ENCODE data around the gene ACAN. TPM values are rescaled to one million over a fixed set of nuclear protein-coding genes. Genes with fewer than 3 reads are reported as not detected.

ACAN gene
- polyA plus RNA-seq, 3 donors: 2.7 to 4.9 (median 4.8) TPM

DNA sequence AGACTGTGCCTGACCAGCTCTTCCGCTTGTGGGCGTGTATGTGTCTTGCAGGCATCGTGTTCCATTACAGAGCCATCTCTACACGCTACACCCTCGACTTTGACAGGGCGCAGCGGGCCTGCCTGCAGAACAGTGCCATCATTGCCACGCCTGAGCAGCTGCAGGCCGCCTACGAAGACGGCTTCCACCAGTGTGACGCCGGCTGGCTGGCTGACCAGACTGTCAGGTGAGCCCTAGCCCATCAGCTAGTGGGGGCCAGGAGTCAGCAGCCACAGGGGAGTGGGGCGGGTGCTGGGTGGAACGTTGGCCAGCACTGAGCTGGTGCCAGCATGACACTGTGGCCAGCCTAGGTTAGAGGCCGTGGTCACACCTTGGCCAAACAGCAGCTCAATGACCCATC is 36.7 kb downstream of the ACAN start:
- DNase-seq (ENCODE audit: low read depth in 3 of 3, low spot score in 2 of 3): no peak

DNA sequence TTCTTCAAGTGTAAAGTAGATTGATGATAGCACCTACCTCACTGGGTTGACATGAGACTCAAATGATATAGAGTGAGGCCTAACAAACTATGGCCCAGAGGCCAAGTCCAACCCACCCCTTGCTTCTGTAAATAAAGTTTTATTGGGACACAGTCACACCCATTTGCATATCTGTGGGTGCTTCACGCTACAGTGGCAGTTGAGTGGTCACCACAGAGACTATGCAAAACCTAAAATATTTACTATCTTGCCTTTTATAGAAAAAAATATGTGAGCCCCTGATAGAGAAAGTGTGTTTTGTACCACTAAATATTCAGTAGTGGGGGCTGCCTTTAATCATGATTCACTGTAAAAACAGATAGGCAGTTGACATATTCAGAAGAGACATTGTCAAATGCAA is 38.0 kb downstream of the ACAN start:
- DNase-seq (ENCODE audit: low read depth in 3 of 3, low spot score in 2 of 3): no peak

DNA sequence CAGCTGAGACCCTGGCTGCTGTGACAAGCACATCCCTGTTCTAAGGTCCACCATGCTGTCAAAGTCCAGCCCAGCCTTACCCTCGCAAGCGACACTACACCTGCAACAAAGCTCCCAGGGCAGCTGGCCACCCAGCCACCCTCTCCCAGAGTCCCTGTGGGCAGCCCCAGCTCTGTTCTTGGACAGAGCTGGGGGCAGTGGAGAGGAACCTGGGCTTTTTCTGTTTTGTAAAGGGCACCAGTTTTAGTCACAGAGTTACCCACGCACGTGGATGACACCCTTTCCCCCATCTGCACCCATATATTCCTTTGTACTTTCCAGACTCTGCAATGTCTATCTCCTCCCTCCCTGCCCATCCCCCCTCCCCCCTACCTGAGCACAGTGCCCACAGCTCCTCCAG is 38.9 kb downstream of the ACAN start:
- DNase-seq (ENCODE audit: low read depth in 3 of 3, low spot score in 2 of 3): no peak

DNA sequence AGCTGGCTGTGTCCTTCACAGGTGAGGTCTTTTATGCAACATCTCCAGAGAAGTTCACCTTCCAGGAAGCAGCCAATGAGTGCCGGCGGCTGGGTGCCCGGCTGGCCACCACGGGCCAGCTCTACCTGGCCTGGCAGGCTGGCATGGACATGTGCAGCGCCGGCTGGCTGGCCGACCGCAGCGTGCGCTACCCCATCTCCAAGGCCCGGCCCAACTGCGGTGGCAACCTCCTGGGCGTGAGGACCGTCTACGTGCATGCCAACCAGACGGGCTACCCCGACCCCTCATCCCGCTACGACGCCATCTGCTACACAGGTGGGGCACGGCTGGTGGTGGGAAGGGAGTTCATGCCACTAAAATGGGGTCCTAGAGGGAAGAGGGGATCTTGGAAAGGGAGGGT is 40.1 kb downstream of the ACAN start:
- DNase-seq (ENCODE audit: low read depth in 3 of 3, low spot score in 2 of 3): no peak

DNA sequence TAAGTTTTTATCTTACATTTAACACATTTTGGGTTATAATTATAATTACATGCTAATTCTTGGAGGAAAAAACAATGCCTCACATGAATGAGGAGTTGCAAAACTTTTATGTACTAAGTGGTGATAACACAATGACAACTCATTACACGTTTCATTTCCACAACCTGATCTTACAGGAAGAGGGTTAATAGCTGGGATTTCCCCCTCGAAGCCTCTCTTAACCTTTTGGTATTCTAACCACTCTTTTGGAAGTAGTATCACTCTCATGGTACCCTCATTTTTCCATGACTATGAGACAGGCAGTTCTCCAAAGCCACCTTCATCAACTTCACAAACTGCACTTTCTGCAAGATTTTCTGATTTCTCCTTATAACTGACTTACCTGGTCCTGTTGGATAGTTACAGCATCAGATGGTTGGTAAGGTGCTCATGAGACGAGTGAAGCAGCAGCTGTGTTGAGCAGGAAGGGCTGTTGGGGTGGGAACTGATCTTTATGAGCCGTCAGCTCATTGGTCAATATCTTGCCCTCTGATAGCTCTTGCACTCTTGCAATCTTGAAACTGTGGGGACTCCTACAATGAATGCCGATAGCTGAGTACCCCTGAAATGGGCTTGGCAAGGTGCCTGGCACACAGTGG is 41.6 kb downstream of the ACAN start:
- DNase-seq (ENCODE audit: low read depth in 3 of 3, low spot score in 2 of 3): no peak

DNA sequence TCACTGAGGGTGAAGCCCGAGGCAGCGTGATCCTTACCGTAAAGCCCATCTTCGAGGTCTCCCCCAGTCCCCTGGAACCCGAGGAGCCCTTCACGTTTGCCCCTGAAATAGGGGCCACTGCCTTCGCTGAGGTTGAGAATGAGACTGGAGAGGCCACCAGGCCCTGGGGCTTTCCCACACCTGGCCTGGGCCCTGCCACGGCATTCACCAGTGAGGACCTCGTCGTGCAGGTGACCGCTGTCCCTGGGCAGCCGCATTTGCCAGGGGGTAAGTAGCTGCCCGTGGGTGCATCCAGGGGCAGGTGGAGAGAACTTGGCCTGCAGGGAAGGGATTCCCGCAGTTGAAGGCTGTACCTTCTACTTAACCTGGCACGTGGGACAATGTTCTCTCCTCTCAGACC is 42.4 kb downstream of the ACAN start:
- DNase-seq (ENCODE audit: low read depth in 3 of 3, low spot score in 2 of 3): no peak

DNA sequence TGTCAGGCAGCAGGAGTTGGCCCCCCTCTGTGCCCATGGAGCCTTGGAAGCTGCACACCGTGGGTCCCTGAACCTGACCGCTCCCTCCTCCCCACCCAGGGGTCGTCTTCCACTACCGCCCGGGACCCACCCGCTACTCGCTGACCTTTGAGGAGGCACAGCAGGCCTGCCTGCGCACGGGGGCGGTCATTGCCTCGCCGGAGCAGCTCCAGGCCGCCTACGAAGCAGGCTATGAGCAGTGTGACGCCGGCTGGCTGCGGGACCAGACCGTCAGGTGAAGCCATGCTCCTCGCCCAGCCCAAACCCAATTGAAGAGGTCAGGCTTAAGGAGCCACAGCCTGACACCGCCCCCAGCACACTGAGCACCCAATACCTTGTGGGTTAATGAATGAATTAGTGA is 43.9 kb downstream of the ACAN start:
- no peak for DNase-seq (ENCODE audit: low read depth in 3 of 3, low spot score in 2 of 3)

DNA sequence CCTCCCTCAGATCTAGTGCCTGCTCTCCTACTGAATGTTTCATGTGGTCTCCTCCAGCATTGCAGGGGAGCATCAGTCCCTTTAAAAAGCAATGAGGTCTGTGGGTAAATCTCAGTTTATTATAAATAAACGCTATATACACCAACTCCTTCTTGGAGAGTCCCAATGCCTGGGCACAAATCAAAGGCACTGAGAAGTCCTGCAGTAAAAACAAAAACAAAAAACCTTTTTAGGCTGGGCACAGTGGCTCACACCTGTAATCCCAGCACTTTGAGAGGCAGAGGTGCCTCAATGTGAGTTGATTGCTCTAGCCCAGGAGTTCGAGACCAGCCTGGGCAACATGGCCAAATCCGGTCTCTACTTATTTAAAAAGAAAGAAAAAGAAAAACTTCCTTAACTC is 45.0 kb downstream of the ACAN start:
- no peak for DNase-seq (ENCODE audit: low read depth in 3 of 3, low spot score in 2 of 3)

DNA sequence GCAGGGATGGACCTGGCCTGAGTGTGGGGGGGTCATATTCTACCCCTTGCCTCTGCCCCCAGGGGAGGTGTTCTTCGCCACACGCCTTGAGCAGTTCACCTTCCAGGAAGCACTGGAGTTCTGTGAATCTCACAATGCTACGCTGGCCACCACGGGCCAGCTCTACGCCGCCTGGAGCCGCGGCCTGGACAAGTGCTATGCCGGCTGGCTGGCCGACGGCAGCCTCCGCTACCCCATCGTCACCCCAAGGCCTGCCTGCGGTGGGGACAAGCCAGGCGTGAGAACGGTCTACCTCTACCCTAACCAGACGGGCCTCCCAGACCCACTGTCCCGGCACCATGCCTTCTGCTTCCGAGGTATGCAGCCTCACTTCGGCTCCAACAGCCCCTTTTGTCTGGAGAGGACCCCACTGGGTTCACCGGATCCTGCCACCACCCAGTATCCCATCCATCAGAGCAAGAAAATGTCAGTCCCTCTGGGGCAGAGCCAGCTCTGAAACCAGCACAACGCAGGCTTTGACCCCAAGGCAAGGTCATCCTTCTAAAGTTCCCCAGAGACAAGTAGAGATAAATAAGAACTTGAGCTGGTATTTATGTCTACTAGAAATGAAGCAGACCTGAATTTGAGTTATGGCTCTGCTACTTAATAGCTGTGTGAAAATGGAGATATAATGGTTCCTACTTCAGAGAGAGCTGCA is 46.3 kb downstream of the ACAN start:
- no peak for DNase-seq (ENCODE audit: low read depth in 3 of 3, low spot score in 2 of 3)

DNA sequence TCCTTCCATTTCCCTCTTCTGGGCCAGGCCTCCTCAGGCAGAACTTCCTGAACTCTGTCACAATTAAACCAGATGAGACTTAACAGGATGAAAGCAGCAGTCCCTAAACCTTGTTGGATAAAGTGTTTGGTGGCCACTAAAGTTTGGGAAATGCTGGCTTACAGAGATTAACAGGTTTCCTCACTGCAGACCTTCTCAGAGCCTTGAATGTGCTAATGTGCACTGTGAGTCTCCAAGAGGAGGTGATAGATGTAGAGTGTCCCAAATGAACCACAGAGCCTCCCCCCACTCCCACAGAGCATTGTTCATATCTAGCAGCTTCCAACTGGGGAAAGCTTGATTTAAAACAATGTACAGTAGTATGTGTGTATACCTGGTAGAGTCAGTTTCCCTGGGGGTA is 49.2 kb downstream of the ACAN start:
- DNase-seq (ENCODE audit: low read depth in 3 of 3, low spot score in 2 of 3): no peak

DNA sequence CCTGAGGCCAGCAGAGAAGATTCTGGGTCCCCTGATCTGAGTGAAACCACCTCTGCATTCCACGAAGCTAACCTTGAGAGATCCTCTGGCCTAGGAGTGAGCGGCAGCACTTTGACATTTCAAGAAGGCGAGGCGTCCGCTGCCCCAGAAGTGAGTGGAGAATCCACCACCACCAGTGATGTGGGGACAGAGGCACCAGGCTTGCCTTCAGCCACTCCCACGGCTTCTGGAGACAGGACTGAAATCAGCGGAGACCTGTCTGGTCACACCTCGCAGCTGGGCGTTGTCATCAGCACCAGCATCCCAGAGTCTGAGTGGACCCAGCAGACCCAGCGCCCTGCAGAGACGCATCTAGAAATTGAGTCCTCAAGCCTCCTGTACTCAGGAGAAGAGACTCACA is 55.7 kb downstream of the ACAN start:
- DNase-seq (ENCODE audit: low read depth in 3 of 3, low spot score in 2 of 3): no peak

DNA sequence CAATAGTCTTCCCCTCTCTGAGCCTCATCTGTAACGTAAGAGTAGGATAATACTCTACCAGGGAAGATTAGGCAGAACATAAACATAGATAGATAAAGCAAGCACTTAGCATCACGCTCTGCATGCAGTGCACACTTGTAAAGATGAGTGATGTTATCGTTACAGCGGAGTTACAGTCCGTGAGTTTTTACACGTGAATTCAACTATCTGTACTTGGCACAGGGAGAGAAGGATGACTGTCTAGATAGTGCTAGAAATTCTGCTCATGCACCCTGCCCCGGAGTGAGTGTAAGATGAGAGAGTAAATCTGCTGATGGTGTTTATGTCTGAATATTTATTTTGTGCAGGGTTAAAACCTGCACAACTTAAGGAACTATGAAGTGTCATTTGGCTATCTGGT is 56.3 kb downstream of the ACAN start:
- DNase-seq (ENCODE audit: low read depth in 3 of 3, low spot score in 2 of 3): no peak

DNA sequence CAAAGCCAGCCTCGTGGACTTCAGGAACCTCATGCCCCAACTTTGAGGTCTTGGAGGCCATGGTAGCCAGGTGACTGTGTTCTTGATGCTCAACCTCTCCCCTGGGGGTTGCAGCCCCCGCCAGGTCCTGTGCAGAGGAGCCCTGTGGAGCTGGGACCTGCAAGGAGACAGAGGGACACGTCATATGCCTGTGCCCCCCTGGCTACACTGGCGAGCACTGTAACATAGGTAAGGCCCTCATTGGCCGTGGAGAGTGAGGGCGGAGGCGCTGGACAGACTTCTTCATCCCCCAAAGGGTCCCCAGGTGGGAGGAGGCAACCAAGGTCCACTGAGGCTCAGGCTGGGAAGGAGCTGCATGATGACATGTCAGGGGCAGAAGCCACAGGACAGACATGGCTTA is 57.0 kb downstream of the ACAN start:
- DNase-seq (ENCODE audit: low read depth in 3 of 3, low spot score in 2 of 3): no peak

DNA sequence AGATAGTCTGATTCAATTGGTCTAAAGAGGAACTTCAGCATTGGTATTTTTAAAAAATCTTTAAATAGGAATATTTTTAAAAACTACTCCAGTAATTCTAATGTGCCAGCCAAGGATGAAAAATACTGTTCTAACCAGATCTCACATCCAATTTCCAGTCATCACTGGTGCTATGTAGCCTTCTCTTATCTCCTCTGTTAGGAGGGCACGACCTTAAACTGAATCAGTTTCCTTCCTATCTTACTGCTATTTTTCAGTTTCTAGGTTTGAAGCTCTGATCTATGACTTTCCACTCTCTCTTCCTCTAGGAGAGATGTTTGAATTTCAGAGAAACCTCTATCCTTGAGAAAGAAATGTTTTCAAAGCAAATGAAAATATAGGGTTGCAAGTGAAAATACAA is 60.2 kb downstream of the ACAN start:
- DNase-seq (ENCODE audit: low read depth in 3 of 3, low spot score in 2 of 3): no peak

DNA sequence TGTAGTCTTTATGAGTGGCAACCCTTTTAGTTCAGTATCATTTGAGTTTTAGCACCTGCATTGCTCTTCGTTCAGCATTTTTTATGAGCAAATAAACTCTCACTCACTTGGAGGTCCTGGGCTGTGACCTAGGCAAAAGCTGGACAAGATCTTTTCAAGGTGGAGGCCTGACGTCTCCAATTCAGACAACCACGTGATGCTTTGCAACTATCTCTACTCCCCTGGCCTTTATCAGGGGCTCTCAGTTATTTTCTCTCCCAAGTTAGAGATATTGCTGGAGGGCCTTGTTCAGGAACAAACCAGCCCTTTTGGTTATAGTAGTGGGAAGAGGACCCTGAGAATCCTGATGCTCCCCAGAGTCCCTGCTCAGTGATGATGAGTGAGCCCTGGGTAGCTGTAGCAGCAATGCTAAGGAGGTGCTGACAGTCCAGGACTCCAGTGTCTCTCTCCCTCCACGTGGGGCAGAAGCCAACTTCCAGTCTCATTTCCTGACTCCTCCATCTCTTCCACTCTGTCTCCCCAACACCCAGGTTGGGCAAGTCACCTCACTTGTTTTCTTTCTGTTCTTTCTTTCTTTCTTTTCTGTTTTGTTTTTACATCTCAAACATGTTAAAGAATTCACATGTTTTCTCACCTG is 61.7 kb downstream of the ACAN start:
- DNase-seq (ENCODE audit: low read depth in 3 of 3, low spot score in 2 of 3): no peak

DNA sequence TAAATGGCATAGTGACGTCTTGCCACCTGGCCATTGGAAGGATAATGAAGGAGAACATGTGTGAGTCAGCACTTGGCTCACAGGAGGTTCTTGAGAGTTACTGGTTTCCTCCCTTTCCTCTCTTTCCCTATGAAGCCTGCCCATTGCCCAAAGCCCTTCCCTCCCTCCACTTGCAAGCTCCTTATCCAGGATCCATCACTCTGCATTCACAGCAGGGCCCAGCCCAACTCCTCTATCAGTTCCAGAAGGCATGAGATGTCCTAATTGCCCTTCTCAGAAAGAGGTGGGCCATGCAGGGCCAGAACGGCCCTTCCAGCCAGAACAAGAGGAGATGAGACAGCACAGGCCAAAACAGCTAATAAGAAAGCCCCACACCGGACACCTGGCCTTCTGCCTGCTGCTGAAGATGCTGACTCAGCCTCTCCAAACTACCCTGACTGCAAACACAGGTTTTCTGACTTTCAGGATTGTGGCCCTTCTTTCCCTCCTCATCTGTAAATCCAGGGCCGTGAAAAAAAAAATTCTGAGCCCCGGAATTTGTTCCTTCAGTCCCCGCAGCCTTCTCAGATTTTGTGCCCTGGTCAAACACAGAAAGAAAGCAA is 62.4 kb downstream of the ACAN start:
- no peak for DNase-seq (ENCODE audit: low read depth in 3 of 3, low spot score in 2 of 3)

DNA sequence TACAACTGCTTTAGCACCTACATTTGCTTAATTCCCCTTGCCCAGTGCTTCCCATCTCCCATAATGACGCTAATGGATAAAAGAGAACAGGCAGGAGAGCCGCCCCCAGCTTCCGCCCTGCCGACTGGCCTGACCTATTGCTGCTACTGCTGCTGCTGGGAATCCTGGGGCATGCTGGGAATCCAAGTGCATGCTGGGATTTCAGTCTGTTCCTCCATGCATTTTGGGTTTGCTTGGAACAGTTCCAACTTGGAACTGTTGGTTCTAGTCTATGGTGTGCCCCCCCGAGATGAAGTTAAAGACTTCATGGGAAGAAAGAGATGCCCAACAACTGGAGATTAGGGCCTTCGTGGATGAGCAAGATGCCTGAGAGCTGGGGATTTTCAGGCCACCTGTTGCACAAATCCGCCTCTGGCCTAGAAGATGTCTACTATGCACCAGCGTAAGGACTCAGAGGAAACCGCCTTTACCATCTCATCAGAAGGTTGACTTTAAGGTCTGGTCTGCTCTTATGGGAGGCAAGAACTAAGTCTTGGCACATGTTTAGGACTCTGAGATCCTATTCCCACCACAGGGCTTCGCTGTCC is 63.2 kb downstream of the ACAN start:
- no peak for DNase-seq (ENCODE audit: low read depth in 3 of 3, low spot score in 2 of 3)

DNA sequence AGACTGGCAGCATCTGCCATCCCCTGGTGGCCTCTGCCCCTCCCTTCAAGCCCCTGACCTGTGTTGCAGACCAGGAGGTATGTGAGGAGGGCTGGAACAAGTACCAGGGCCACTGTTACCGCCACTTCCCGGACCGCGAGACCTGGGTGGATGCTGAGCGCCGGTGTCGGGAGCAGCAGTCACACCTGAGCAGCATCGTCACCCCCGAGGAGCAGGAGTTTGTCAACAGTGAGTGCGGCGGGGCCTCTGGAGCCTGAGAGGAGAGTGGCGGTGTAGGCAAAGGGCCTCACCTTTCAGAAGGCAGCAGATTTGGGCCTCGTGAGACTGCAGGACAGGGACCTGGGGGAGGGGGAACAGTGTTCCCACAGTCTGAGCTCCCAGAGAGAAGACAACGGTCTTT is 68.1 kb downstream of the ACAN start:
- no peak for DNase-seq (ENCODE audit: low read depth in 3 of 3, low spot score in 2 of 3)

DNA sequence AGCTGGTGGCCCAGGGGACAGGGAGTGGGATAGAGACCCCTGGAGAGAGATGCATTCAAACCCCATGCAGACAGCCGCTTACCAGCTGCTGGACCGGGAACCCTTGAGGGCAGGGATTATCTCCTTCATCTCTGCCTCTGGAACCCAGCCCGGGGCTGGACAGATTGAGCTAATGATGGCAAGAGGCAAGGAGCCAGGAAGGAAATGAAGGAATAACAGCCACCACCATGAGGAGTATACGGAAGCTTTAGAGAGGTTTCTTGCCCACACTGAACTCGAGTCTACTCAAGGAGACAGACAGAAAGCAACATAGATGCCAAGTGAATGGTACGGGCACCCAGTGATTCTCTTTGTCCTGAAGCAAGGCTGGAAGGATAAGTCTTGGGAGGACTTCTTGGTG is 68.9 kb downstream of the ACAN start:
- no peak for DNase-seq (ENCODE audit: low read depth in 3 of 3, low spot score in 2 of 3)

DNA sequence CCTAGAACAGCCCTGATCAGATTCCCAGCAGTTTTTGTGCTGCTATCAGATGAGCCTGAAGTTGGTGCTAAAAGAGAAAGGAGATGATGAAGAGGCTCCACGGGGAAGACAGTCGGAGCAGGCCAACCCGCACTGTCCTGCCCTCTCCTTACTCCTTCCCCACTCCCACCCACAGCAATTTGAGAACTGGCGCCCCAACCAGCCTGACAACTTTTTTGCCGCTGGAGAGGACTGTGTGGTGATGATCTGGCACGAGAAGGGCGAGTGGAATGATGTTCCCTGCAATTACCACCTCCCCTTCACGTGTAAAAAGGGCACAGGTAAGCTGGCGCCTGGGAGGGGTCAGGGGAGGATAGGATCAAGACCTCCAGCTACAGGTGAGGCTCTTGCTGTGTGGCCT is 69.5 kb downstream of the ACAN start:
- no peak for DNase-seq (ENCODE audit: low read depth in 3 of 3, low spot score in 2 of 3)

DNA sequence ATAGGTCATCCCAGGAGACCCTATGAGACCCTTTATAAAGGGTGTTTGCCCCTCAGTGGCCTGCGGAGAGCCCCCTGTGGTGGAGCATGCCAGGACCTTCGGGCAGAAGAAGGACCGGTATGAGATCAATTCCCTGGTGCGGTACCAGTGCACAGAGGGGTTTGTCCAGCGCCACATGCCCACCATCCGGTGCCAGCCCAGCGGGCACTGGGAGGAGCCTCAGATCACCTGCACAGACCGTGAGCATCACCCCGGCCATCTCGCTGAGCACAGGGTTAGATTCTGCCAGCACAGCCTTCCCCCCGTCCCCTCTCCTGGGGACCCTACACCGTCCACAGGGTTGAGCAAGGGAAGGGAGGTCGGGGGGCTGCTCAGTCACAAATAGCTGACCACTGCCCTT is 70.5 kb downstream of the ACAN start:
- no peak for DNase-seq (ENCODE audit: low read depth in 3 of 3, low spot score in 2 of 3)

DNA sequence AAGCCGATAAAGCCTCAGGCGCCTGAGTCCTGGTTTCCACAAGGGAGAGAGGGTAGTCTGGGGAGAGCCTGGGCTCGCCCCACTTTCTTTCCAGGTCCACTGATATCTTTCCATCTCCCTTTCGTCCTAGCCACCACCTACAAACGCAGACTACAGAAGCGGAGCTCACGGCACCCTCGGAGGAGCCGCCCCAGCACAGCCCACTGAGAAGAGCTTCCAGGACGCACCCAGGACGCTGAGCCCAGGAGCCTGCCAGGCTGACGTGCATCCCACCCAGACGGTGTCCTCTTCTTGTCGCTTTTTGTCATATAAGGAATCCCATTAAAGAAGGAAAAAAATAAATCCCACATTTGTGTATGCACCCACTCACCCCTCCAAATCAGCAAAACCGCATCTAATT is 71.0 kb downstream of the ACAN start:
- DNase-seq (ENCODE audit: low read depth in 3 of 3, low spot score in 2 of 3): no peak
